ENCODE data around the gene PTPRG.

DNA sequence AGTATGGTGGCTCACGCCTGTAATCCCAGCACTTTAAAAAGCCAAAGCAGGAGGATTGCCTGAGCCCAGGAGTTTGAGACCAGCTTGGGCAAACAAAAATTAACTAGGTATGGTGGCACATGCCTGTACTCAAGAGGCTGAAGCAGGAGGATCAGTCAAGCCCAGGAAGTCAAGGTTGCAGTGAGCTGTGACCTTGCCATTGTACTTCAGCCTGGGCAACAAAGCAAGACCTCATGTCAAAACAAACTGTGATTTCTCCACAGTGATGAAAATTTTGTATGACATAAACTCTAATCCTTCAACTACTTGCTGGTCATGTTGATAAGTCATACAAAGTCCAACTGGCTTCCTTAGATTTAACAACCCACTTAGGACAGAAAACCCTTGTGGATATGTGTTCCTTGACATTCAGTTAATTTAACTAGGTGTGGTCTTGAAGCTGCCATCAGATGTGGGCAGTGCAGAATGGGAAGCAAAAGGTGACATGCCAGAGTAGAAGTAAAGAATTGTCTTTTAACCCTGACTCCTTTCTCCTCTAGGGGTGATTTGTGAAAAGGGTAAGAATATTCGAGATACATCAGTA, 263.3 kb downstream of the PTPRG start:
- TF ChIP-seq MYC (IDR thresholded peaks at IDR 0.05; ENCODE audit: low read depth, low read length) (no peak), CTCF (IDR thresholded peaks at IDR 0.05; ENCODE audit: extremely low read depth in 1 of 2, insufficient read depth in 1 of 2, low read depth in 1 of 2, low read length in 2 of 2) (no peak), MAX (IDR thresholded peaks at IDR 0.05; ENCODE audit: insufficient read depth, insufficient read length) (no peak), POLR2A (IDR thresholded peaks at IDR 0.05; ENCODE audit: low read depth, low read length) (no peak), POLR2AphosphoS5 (IDR thresholded peaks at IDR 0.05; ENCODE audit: insufficient read depth, low read depth, low read length) (no peak), EZH2 (IDR thresholded peaks at IDR 0.05; ENCODE audit: borderline replicate concordance, low read depth, low read length, severe bottlenecking) (no peak), JUN (IDR thresholded peaks at IDR 0.05; ENCODE audit: borderline replicate concordance, insufficient read depth, insufficient read length, low read depth) (no peak), FOS (IDR thresholded peaks at IDR 0.05; ENCODE audit: borderline replicate concordance, insufficient read depth, low read length) (no peak), GATA2 (IDR thresholded peaks at IDR 0.05; ENCODE audit: insufficient read depth, insufficient read length, low read depth, low read length) (no peak)
